ENCODE data around the gene ESPNL. TPM values are rescaled to one million over a fixed set of nuclear protein-coding genes. Genes with fewer than 3 reads are reported as not detected.

The ESPNL gene
- total and polyA plus RNA-seq, 4 donors: 0.08 to 0.59 (median 0.35) TPM

Other genes with a start within 250 kb of the ESPNL start
- gene RAMP1, start 240.7 kb upstream of the ESPNL start, total RNA-seq: 10 to 100 TPM in 1 of 2 donors, 1 to 10 TPM in 1; 3.1 to 17.8 TPM
- gene RAMP1, start 240.7 kb upstream of the ESPNL start, polyA plus RNA-seq: 100 to 1,000 TPM in 1 of 2 donors, 10 to 100 TPM in 1; 29.2 to 129 TPM
- gene UBE2F, start 133.3 kb upstream of the ESPNL start, total RNA-seq: 10 to 100 TPM; 30.5 to 31.6 TPM
- gene UBE2F, start 133.3 kb upstream of the ESPNL start, polyA plus RNA-seq: 10 to 100 TPM; 32.6 to 55.3 TPM
- gene SCLY, start 39.3 kb upstream of the ESPNL start, total RNA-seq: 10 to 100 TPM; 23.5 to 39.2 TPM
- 10 to 100 TPM; 21.6 to 26.6 TPM for gene SCLY, start 39.3 kb upstream of the ESPNL start, polyA plus RNA-seq
- under 1 TPM in 1 of 2 donors, not detected in 1; 0.08 TPM for gene KLHL30, start 38.3 kb downstream of the ESPNL start, total RNA-seq
- under 1 TPM in 1 of 2 donors, not detected in 1; 0.05 TPM for gene KLHL30, start 38.3 kb downstream of the ESPNL start, polyA plus RNA-seq
- 10 to 100 TPM in 1 of 2 donors, not detected in 1; 14.0 TPM for gene ERFE, start 58.6 kb downstream of the ESPNL start, total RNA-seq
- gene ERFE, start 58.6 kb downstream of the ESPNL start, polyA plus RNA-seq: under 1 TPM in 1 of 2 donors, not detected in 1; 0.17 TPM
- gene ILKAP, start 103.4 kb downstream of the ESPNL start, total RNA-seq: 10 to 100 TPM; 19.2 to 21.1 TPM
- gene ILKAP, start 103.4 kb downstream of the ESPNL start, polyA plus RNA-seq: 10 to 100 TPM; 15.0 to 20.7 TPM
- 10 to 100 TPM in 1 of 2 donors, 1 to 10 TPM in 1; 2.8 to 13.2 TPM for gene HES6, start 139.7 kb downstream of the ESPNL start, total RNA-seq
- gene HES6, start 139.7 kb downstream of the ESPNL start, polyA plus RNA-seq: 1 to 10 TPM; 1.7 to 2.5 TPM
- gene PER2, start 188.3 kb downstream of the ESPNL start, total RNA-seq: 10 to 100 TPM in 1 of 2 donors, 1 to 10 TPM in 1; 4.0 to 12.5 TPM
- 1 to 10 TPM; 1.1 to 4.2 TPM for gene PER2, start 188.3 kb downstream of the ESPNL start, polyA plus RNA-seq
- gene TRAF3IP1, start 220.2 kb downstream of the ESPNL start, total RNA-seq: 1 to 10 TPM; 4.7 to 9.1 TPM
- 1 to 10 TPM; 4.0 to 4.4 TPM for gene TRAF3IP1, start 220.2 kb downstream of the ESPNL start, polyA plus RNA-seq